Measurements from ENCODE around the gene DPYSL5. TPM values are rescaled to one million over a fixed set of nuclear protein-coding genes. Genes with fewer than 3 reads are reported as not detected.

DPYSL5 gene
- total RNA-seq, 1 donor from 2014 or later = not detected

DNA sequence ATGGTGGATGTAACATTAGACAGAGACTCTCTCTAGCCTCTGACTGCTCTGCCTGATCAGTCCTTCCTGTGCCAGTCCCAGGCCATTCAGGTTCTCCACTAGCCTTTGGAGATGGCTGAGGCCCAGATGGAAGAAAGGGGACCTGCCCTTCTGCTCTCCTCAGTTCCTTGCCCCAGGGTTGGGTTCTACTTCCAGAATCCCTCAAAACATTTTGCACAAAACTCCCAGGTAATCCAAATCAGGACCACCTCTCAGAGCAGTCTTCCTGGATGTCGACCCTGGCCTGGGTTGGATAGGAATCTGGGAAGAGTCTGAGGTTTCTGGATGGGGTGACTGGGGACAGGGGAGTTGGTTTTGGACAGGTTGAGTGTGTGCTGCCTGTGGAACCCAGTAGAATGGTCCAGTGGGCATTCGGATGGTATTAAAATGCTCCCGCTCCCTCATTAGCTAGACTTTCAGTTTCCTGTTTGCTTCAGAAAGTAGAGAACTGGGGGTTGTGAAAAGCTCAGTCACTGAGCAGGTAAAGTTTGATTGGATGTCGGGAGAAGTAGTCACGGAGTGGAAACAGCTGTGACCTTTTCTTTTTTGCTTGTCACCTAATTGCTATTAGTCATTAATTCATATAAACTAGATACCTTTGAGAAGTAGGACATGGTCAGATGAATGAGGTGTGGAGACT lies 37.9 kb downstream of the DPYSL5 start:
- Histone ChIP-seq H3K36me3 (no peaks in the 10 kb centered on the region), H3K27me3 (no peaks in the 10 kb centered on the region), H3K4me1 (no peaks in the 10 kb centered on the region), H3K4me3 (no peak overlapping the region), H3K27ac (no peak overlapping the region), H3K9me3 (no peaks in the 10 kb centered on the region)
- DNase-seq (ENCODE audit: low spot score in 2 of 2) = no peak
- intact Hi-C loops (cut with DNase I) = no loop called here
- TF ChIP-seq, protein P1, sequence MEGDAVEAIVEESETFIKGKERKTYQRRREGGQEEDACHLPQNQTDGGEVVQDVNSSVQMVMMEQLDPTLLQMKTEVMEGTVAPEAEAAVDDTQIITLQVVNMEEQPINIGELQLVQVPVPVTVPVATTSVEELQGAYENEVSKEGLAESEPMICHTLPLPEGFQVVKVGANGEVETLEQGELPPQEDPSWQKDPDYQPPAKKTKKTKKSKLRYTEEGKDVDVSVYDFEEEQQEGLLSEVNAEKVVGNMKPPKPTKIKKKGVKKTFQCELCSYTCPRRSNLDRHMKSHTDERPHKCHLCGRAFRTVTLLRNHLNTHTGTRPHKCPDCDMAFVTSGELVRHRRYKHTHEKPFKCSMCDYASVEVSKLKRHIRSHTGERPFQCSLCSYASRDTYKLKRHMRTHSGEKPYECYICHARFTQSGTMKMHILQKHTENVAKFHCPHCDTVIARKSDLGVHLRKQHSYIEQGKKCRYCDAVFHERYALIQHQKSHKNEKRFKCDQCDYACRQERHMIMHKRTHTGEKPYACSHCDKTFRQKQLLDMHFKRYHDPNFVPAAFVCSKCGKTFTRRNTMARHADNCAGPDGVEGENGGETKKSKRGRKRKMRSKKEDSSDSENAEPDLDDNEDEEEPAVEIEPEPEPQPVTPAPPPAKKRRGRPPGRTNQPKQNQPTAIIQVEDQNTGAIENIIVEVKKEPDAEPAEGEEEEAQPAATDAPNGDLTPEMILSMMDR (IDR thresholded peaks at IDR 0.05) = no peak

DNA sequence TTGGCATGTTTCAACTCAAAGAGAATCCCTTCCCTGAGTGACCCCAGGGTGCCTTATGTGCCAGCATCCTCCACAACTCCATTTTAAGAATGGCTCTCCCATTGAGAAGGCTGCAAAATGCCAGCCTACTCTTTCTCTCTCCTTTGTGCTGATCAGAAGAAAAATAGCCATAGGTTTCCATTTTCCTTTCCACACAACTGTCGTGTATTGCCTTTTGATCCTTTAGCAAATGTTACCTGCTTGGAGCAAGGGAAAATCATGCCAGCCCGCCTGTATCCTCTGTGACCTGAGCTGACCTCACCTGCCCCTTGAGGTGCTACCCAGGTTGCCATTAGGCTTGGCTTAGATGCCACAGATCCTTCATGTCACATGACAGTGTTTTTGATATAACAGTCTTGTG lies 38.8 kb downstream of the DPYSL5 start:
- H3K27ac ChIP-seq = no peak overlapping the region
- H3K9me3 ChIP-seq = no peaks in the 10 kb centered on the region
- H3K4me1 ChIP-seq = no peaks in the 10 kb centered on the region
- no peaks in the 10 kb centered on the region for H3K36me3 ChIP-seq
- H3K27me3 ChIP-seq = no peaks in the 10 kb centered on the region
- DNase-seq (ENCODE audit: low spot score in 2 of 2) = no peak
- intact Hi-C loops (cut with DNase I) = no loop called here
- TF ChIP-seq, protein P1 (IDR thresholded peaks at IDR 0.05) = no peak
- H3K4me3 ChIP-seq = no peak overlapping the region

DNA sequence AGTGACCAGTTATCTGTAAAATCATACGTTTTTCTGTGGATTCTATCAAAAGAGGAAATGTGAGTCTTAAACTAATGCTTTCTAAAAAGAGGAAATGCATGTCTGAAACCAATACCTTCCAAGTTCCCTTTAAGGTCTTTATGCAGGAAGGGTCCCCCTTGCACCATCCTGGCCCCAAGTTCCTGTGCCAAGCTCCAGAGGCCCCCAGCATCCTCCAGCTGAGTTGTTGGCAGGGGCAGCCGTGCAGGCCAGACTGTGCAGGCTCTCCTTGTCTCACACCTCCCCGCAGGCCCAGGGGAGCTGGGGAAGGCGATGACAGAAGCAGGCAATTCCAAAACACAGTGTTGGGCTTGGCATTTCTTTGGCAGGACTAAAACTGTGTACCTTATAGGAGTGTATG lies 39.2 kb downstream of the DPYSL5 start:
- TF ChIP-seq, protein P1 (IDR thresholded peaks at IDR 0.05) = no peak
- H3K27ac ChIP-seq = no peak overlapping the region
- H3K27me3 ChIP-seq = no peaks in the 10 kb centered on the region
- H3K36me3 ChIP-seq = no peaks in the 10 kb centered on the region
- intact Hi-C loops (cut with DNase I) = no loop called here
- H3K4me3 ChIP-seq = no peak overlapping the region
- DNase-seq (ENCODE audit: low spot score in 2 of 2) = no peak
- H3K4me1 ChIP-seq = no peaks in the 10 kb centered on the region
- no peaks in the 10 kb centered on the region for H3K9me3 ChIP-seq

DNA sequence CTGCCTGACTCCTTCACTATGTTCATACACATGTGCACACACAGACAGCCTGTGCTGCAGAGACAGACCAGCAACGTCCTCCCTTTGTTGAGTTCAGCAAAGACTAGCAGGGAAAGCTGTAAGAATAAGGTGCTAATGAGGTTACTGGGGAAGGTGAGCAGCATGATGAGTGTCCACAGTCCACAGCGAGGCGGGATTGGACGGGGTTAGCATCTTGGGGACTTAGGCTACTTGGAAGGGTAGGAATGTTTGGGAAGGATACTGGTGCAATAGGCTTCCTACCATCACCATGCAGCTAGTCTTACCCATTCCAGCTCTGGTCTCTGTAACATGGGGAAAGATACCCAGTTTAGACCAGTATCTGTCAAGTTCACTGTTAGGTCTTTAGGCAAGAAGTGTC lies 41.9 kb downstream of the DPYSL5 start:
- Histone ChIP-seq H3K36me3 (no peaks in the 10 kb centered on the region), H3K4me1 (no peaks in the 10 kb centered on the region), H3K27ac (no peak overlapping the region), H3K9me3 (no peaks in the 10 kb centered on the region), H3K4me3 (no peak overlapping the region), H3K27me3 (no peaks in the 10 kb centered on the region)
- TF ChIP-seq, protein P1 (IDR thresholded peaks at IDR 0.05) = no peak
- intact Hi-C loops (cut with DNase I) = no loop called here
- no peak for DNase-seq (ENCODE audit: low spot score in 2 of 2)

DNA sequence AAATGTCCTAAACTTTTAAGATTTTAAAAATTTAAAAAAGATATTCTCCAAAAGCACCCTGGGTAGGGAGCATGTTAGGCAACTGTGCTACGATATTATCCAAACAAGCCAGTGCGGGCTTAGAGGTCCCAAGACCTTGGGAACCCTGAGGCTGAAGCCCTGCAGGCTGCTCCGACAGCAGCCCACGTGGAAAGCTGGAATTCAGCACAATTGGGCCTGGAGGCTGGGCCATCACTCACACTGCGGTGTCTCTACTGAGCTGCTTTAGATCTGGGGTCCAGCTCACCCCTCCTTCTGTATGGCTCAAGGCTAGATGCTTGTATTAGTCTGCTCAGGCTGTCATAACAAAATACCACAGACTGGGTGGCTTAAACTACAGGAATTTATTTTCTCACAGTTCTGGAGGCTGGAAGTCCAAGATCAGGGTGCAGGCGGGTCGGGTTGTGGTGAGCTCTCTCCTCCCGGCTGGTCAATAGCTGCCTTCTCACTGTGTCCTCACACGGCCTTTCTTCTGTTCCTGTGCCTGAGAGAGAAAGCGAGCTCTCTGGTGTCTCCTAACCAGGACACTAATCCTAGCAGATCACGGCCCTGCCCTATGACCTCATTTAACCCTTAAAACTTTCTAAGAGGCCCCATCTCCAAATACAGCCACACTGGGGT lies 42.5 kb downstream of the DPYSL5 start:
- no peak for DNase-seq (ENCODE audit: low spot score in 2 of 2)
- intact Hi-C loops (cut with DNase I) = no loop called here
- Histone ChIP-seq H3K4me1 (no peaks in the 10 kb centered on the region), H3K9me3 (peaks cover 0 to 4% of the 10 kb centered on the region in 2 donors), H3K27ac (no peak overlapping the region), H3K36me3 (no peaks in the 10 kb centered on the region), H3K4me3 (no peak overlapping the region), H3K27me3 (no peaks in the 10 kb centered on the region)
- TF ChIP-seq, protein P1 (IDR thresholded peaks at IDR 0.05) = no peak
